ENCODE data around the gene NT5DC2.
A peak's percentile ranks its signal among the peaks of the same experiment; 100 is the strongest.
"Not testable (repeated sequence)": the region's sequence is repeated elsewhere in the genome, so short reads cannot be mapped to it uniquely, and the experiment has no call there.

Gene NT5DC2

DNA sequence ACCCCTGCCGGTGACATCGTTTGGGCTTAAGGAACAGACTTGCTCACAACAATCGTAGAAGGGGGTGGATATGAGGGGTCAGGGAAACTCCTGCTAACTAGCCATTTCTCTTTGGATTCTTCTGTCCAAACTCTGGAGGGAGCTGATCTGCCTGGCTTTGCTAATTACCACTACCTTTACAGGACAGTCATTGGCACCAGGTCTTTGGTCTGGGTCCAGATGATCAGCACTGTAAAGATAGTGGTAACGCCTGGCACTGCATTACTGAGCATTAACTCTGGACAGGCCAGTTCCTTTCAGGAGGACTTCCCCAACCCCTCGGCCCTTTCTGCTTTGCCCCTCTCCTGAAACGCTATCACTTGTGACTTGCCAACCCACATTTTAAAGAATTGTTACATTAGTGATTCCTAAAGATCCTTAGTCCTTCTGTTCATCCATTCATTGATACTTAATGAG lies 3.5 kb upstream of the NT5DC2 start:
- DNase-seq = no peak

DNA sequence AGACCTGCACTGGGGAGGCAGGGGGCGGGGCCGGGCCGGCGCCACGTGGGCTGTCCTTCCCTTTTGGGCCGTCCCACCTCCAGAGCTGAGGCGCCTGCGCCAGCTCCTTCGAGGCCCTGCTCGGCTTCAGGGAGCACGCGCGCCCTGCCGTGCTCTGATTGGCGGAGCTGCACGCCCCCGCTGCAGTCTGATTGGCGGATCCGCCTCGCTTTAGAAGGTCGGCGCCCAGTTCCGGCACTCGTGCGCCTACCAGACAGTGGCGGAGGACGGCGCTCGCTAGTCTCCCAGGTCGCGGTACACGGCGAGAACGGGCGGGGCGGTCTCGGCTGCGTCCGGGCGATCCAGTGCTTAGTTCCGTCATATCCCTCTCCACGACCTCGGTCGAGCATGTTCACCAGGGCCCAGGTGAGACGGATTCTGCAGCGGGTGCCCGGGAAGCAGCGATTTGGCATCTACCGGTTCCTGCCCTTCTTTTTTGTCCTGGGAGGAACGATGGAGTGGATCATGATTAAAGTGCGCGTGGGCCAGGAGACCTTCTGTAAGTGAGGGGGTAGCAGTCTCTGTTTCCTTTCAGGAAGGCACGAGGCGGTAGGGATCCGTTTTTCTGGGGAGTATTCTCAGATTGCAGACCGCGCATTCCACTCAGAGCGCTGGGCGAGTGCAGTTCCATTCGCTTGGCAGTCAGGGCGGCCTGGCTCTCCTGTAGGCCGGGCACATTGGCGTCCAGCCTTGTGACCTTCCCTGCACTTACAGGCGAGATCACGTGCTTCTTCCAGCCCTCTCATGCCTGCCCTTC lies 2.9 kb upstream of the NT5DC2 start, which contains the start of gene UQCC5:
TSS of gene UQCC5 (plus strand) at position 237 of the 796 bp plus-strand sequence. CDS start at position 388, 151 bp downstream.
- peak; percentile 94 to 99 (median 95) for DNase-seq

DNA sequence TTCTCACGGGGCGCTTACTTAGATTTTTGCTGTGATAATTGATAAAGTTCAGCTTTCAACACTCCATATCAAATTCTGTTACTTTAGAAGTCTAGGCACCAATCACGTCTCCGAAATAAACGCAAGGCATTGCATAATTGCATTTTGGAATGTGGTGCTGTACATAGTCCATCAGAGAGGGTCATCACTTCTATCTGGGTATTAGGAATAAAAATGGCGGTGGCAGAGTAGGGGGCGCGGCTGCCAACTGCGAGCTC lies 2.4 kb upstream of the NT5DC2 start:
- DNase-seq = no peak

DNA sequence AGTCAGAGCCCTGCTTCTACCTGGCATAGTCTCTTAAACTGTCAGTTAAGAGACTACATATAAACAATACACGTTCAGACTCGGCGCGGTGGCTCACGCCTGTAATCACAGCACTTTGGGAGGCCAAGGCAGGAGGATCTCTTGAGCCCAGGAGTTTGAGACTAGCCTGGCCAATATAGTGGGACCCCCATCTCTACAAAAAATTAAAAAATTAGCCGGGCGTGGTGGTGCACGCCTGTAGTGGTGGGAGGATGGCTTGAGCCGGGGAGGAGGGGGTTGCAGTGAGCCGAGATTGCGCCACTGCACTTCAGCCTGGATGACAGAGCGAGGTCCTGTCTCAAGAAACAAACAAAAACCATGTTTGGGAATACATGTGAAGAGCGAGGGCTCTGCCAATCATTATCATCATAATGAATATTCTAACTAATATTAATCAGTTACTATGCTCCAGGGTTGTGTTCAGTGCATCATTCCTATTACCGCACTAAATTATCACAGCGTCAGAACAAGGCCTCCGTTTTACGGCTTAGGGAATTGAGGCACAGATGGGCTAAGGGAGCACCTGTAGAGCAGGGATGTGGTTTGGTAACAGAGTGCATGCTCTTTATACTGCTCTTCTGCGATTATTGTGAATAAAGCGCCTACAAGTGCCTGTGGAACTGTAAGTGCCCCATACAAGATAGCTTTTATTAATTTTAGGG lies 1.9 kb upstream of the NT5DC2 start:
- no peak for DNase-seq

DNA sequence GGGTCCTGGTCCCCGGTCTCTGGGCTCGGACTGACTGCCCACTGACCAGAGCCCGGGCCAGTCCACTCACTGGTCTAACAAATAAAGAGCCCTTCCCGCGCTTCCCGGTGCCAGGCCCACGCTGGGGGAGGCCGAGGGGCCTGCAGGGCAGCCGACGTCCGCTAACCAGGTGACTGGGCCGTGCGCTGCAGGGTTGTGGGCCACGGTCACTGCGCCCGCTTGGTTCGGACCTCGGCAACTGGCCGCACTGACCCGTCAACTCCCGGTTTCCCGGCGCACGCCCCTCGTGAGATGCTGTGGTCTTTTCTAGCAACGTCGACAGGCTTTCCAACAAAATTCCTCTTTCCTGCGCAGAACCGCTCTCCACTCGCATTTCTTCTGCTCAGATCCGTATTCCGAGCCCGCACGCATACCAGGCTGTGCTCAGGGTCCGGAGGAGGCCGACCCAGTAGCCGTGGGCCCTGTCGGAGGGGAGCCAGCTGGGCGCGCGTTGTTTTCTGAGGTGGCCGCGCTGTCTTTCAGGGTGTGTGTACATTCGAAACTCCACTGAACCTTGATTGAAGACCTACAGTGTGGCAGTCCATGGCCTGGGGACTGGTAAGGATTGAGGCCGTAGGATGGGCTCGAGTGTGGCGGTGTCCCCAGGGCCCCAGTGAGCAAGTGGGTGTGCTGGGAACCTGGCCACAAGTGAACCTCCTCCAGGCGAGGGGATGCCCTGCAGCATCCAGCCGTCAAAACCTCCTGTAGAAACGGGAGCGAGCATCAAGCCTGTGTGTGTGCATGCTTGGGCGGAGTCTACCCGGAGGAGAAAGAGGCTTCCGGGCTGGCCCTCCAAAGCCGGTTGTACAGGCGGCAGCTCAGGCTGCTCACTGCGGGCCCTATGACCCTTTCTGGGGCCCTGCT lies 875 bp upstream of the NT5DC2 start:
- no peak for DNase-seq

DNA sequence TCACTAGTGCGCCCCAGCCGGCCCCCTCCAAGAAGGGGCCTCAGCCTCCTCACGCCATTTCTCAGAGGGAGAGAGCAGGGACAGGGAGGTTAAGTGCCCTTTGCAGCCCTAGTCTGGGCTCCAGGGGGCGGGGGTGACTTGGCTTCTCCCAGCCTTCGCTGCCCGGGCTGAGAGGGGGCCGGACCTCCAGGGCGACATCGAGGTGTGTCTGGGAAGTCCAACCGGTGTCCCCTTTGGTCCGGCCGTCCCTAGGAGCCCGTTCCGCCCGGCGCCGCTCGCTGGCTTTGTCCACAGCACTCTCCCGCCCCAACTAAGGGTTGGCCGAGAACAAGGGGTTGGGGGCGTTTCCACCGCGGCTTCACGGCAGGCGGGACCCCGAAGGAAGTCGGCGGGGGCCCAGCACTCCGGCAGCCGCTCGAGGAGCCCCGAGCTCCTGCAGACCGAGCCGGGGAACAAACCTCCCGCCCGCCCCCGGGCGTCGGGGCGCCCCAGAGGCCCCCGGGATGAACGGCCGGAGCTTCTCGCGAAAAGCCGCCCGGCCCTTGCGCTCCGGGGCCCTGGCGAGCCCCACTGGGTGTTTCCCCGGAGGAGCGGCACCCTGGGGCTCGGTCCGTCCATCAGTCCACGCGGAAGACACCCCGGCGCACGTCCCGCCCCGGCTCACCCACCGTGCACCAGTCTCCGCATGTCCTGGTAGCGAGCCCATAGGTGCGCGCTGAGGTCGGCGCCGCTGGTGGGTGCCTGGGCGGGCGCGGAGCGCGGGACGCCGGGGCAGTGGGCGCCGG lies 627 bp downstream of the NT5DC2 start:
- no peak for DNase-seq

DNA sequence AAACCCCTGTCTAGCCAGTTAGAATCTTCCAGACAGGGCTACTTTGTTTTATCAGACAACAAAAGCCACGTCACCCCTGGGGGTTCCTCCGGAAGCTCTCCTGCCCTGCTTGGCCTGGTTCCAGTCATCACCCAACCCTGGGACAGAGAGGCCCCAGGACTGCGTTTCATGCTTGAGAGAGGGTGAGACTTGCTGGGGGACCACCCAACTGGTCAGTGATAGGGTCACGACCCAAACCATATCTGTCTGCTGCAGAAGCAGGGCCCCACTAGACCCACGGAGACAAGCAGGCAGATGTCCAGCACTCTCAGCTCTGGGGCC lies 1.2 kb downstream of the NT5DC2 start:
- DNase-seq = no peak

DNA sequence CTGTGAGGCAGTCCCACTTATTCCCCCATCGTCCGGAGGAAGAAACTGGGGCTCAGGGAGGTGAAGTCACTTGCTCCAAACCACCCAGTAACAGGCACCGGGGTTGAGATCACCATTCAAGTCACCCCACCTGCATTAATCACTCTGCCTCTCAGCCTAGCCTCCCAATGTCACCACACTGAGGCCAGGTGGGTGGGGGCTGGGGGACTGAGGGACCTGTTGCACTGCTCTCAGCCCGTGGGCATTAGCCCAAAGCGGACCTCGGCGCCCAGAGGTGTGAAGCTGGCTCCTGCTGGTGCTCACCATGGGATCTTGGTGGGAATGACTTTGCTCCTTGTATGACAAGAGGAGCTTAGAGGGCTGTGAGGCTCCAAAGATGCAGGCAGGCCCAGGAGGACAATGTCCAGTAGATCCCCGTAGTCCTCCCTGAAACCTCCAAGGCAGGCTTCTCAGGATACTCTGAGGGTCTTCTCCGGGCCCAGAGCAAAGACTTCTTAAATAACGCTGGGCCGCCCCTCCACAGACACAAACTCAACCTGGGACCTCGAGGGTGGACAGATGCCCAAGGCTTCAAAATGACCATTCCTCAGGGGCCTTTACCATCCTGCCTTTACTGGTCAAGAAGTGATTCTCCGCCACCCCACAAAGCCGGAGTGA lies 1.7 kb downstream of the NT5DC2 start:
- no peak for DNase-seq

DNA sequence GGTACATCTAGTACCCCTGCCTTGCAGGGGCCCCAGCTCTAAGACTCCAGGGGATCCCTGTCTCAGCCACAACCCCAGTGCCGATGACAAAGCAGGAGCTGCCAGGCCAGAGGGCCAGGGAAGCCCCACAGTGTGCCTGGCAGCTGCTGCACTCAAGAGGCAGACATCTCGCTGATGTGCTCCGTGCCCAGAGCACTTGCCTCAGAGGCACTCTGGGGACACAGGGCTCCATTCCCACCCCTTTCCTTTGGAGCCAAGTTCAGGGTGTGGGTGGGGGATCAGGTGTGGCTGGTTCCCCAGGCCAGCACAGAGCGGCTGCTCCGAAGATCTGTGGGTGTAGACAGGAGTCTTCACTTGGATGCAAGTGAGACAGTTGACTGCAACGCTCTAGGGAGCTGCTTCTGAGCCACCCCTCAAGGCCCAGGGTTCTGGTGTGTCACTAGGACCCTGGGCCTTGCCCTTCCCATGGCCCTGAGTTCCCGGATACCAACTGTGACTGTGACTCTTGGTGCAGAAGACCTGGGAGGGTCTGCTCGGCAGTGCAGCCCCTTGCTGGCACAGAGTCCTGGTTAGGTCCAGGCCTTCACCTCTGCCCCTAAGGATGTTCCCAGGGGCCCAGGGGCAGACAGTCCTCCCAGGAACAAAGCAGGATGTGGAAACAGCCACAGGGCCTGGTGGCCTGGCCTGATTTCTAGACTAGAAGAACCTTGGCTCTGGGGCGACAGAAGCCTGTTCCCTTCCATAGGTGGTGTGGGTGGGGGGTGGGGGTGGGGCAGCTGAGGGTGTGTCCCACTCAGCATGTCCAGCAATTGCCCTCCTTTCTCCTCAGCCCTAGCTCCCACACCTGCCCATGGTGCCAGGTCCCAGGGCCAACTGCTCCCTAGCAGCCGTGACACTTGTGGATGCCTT lies 2.5 kb downstream of the NT5DC2 start:
- no peak for DNase-seq

DNA sequence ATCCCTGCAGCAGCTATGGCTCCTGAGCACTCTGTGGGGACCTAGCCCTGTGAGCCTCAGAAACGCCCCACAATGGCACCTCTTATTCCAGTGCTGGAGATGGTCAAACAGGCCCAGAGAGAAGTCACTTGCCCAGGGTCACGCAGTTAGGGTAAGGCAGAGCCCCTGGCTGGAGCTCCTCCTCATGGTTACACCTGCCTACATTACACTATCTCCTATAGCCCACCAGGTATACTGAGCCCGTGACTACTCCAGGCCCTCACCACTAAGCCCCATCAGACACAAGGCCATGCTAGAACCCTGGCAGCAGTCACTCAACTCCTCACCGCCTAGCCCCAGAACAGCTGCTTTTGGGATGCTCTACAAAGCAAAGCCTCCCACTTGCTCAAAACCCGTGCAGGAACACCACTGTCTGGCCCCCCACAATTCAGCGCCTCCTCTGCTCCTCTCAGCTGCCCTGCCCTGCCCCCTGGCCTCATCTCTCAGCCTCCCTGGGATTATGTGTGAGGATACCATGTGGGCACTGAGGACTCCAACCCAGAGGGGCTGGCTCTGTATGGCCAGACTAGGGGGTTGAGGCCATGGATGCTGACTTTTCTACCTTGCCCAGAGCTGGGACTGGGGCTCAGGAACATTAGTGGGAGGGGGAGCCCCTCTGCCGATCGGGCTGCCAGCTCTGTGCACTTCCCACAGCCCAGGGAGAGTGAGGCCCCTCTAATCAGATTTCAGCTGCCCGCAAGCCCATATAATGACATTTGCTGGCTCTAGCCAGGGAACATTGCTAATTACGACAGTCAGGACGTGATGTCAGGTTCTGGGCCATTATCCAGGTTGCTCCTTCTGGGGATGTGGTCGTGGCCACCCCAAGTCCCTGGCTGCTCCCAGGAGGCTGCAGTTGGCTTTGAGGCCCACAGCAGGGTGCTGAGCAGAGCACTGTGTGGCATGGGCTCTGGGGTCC lies 4.0 kb downstream of the NT5DC2 start:
- DNase-seq = no peak

DNA sequence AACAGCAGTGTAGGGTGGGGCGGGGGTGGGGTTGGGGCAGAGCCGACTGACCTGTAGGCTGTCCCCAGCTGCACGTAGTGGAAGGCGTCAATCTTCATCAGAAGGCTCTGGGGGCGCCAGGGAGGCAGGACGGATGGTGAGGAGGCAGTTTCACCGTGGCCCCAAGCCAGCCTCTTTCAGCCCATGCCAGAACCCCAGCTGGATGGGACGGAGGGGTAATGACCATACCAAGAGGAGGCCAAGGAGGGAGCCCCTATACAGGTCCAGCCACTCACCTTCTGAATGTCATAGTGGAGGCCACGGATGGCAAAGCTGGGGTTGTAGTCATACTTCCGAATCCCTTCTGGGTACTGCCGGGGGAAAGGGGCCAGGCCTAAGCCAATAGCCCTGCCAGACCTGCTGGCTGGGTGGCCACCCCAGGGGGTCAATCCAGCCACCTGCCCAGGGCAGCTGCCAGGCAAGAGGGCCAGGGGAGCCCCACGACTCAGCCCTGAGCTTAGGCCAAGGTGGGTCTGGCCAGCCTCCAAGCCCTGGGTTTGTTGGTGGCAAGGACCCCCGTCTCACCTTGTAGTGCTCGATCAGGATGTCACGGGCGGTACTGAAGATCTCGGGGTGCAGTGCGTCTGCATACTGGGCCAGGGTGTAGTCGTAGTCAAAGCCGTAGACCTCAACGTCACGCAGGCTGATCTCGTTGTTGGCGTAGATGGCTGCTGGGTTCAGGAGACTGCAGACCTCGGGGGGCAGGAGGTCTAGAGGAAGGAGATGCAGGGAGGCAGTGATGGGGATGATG lies 4.9 kb downstream of the NT5DC2 start:
- DNase-seq = peak in 1 of 5 donors; percentile 6

DNA sequence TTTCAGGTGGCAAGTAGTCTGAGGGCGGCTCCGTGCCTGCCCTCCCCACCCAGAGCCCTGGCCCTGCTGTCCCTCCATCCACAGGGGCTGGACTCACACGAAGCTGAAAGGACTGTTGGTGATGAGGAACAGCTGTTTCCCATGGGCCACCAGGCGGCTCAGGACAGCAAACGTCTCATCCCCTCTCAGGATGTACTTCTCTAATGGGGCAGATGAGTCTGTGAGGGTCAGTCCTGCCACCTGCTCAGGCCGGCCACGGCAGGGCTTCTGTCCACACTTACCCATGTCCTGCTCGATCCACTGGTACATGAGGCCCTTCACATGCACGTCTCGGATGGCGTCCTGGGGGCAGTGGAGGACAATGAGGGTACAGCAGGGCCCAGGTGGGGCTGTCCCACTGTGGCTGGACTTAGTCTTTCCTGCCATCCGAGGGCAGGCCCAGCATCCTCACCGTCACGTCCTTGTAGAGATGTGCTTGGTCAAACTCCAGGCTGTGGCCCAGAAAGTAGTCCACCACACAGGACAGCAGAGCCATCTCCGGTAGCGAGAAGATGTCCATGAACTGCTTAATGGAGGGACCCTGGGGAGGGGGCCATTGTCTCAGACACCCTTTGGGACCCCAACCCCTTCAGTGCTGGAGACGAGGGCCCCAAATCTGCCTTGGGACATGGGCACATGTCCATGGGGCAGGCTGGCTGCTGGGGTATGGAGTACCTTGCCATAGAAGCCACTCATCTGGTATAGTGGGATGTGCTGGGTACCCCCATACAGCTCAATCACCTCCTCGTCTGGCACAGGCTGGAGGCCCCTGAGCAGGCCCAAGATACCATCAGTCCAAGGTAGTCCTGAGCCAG lies 5.7 kb downstream of the NT5DC2 start:
- peak in 1 of 5 donors; percentile 7 for DNase-seq

DNA sequence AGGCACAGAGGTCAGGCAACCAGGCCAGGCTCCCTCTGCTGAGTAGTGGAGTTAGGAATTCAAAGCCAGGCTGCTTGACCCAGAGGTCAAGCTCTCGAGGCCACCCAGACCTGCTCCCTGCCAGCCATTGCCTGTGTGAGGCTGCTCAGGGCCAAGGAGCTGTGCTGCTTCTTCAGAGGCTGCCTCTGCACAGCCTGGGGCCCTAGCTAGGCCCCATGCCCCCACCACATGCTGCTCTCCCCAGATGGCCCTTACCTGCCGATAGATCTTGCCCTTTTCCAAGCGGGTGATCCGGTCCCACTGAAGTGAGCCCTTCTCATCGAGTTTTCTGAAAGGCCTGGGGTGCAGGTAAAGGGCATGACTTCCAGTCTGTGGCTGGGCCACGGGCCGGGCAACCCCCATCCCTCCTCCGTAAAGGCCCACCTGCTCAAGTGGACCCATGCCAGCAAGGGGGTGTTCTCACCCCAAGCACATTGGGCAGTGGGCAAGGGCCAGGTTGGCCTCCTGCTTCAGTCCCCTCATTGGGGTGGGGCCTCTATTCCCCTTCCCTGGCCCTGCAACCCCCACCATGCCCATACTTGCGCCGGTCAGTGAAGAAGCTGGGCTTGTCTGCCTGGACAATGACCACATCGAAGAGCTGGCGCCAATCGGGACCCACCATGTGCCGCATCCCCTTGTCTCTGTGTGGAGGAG lies 6.5 kb downstream of the NT5DC2 start:
- no peak for DNase-seq

DNA sequence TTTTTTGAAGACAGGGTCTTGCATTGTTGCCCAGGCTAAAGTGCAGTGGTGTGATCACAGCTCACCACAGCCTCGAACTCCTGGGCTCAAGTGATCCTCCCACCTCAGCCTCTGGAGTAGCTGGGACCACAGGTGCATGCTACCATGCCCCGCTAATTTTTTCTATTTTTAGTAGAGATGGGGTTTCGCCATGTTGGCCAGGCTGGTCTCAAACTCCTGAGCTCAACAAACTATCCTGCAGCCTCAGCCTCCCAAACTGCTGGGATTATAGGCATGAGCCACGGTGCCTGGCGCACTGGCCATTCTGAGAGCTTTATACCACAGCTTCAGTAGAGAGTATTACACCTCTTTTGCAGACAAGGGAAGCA lies 7.0 kb downstream of the NT5DC2 start:
- not testable (repeated sequence) for DNase-seq

DNA sequence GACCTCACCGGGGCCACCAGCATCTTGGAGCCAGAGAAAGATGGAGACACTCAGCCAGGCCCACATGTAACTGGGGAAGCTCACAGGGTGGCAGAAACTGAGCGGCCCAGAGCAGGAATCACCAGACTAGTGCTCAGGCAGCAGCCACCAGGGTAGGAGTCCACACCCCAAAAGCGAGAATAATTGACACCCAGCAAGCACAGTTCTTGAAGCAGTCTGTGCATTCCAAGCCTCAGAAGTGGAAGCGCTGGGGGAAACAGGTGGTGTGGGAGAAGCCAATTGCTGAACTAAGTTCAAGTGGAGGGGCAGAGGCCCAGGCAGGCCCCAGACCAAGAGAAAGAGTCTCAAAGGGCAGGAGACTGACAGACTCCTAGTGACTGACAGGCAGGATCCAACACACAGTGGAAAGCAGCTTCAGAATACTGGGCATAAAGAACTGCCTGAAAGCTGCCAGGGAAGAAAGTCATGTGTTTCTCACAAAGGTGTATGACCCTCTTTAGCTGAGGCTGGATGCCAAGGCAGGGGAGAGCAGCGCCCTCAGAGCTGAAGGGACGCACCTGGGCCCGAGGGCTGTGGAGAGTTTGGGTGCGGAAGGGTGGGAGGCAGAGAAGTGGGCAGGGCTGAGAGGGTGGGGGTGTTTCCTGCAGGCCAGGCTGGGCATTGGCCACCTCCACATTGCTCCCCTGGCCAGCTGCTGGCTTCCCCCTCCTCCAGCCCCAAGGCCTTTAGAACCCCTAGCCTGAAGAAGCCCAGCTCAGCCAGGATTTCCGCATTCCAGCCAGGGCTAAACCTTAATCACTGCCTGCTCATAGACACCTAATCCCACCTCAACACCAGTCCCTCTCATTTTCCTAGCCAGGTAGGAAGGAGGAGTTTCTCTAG lies 7.7 kb downstream of the NT5DC2 start:
- peak in 1 of 5 donors; percentile 4 for DNase-seq
